Thoracic aorta (tissue), 2 donors: Measurements from ENCODE around the gene SOX8. TPM values are rescaled to one million over a fixed set of nuclear protein-coding genes. Genes with fewer than 3 reads are reported as not detected.

Experiments used
- ATAC-seq: fragments of 150-250 bp; one replicate; pipeline ENCODE4 v1.8.0; 2017; ENCODE audit warnings: low read depth; ENCODE audit not compliant: insufficient number of reproducible peaks, low FRiP score
- DNase-seq: peaks from one replicate; pipeline ENCODE4 v3.0.0-alpha.2; 2020; ENCODE audit warnings: low spot score
- H3K27ac ChIP-seq, 2 donors: fragments of 200-600 bp; sonication (generic); 1 replicate in 1 of 2; 2 replicates in 1 of 2; pipeline ENCODE4 v1.5.1; 2016; ENCODE audit warnings: mild to moderate bottlenecking in 2 of 2, moderate library complexity in 2 of 2
- H3K27me3 ChIP-seq: fragments of 200-600 bp; sonication (generic); replicated peaks from 2 replicates; pipeline ENCODE4 v1.6.0; 2016; ENCODE audit warnings: mild to moderate bottlenecking; ENCODE audit not compliant: insufficient read depth
- H3K36me3 ChIP-seq: fragments of 200-600 bp; sonication (generic); one replicate; pipeline ENCODE4 v1.5.1; 2016
- H3K4me1 ChIP-seq, 2 donors: fragments of 200-600 bp; sonication (generic); 1 replicate in 1 of 2; 2 replicates in 1 of 2; pipeline versions ENCODE4 v1.5.1 to v1.6.0; 2016; ENCODE audit warnings: low read depth in 2 of 2, mild to moderate bottlenecking in 1 of 2; ENCODE audit not compliant: control insufficient read depth in 1 of 2
- H3K4me3 ChIP-seq: fragments of 200-600 bp; sonication (generic); 2 replicates; pipeline ENCODE4 v1.5.1; 2016; ENCODE audit warnings: mild to moderate bottlenecking
- H3K9me3 ChIP-seq: fragments of 200-600 bp; sonication (generic); 2 replicates; pipeline ENCODE4 v1.5.1; 2016
- total RNA-seq, 2 donors: library from RNA; depleted of rRNA; stranded (reverse); fragments of >200 nt; gene quantifications; one replicate each; pipeline versions ENCODE4 v1.1.0 to v1.2.3, GENCODE V29; 2016
- TF ChIP-seq, protein P1 (sequence below): fragments of 200-600 bp; sonication (generic); IDR thresholded peaks from one replicate; pipeline ENCODE4 v1.5.1; 2019; ENCODE audit warnings: antibody characterized with exemption

SOX8 gene
- total RNA-seq, 2 donors from 2014 or later, result 5.7 to 10.1 TPM

DNA sequence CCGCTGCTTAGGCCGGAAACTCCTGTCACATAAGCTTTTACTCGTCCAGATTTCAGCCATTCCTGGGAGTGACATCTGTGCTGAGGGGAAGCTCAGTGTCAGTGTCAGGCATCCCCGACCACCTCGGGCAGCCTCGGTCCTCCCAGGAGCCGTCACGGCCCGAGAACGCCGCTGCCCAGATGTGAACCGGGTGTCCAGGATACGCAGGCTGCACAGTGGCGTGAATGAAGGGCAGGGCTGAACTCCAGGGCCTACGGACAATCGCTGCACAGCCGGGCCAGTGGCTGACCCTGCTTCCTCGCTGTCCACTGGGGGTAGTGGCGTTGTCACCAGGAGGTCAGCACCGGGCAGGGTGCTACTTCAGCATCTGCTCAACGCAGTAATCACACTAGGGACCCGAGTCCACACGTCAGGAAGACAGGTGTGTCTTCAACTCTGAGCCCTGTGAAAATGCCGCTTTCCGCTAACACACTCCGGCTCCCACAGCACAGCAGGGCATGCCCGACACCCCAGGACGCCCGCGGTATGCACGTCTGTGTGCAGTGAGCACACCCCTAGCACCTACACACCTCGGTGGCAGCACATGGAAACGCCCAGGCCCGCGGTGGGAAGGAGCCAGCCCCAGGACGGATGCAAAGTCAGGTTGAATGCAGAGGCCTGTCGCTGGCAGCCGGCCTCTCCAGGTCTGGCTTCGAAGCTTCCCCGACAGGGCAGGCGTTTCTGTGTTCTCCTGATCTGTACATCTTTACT is 13.8 kb upstream of the SOX8 start:
- no peak for DNase-seq
- Histone ChIP-seq H3K27me3 (no peaks in the 10 kb centered on the region), H3K4me3 (no peak overlapping the region), H3K9me3 (no peaks in the 10 kb centered on the region), H3K36me3 (peaks cover 3% of the 10 kb centered on the region), H3K27ac (no peak overlapping the region), H3K4me1 (peaks cover 11 to 19% of the 10 kb centered on the region in 2 donors)
- no peak for ATAC-seq
- TF ChIP-seq, protein P1, sequence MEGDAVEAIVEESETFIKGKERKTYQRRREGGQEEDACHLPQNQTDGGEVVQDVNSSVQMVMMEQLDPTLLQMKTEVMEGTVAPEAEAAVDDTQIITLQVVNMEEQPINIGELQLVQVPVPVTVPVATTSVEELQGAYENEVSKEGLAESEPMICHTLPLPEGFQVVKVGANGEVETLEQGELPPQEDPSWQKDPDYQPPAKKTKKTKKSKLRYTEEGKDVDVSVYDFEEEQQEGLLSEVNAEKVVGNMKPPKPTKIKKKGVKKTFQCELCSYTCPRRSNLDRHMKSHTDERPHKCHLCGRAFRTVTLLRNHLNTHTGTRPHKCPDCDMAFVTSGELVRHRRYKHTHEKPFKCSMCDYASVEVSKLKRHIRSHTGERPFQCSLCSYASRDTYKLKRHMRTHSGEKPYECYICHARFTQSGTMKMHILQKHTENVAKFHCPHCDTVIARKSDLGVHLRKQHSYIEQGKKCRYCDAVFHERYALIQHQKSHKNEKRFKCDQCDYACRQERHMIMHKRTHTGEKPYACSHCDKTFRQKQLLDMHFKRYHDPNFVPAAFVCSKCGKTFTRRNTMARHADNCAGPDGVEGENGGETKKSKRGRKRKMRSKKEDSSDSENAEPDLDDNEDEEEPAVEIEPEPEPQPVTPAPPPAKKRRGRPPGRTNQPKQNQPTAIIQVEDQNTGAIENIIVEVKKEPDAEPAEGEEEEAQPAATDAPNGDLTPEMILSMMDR, result no peak

DNA sequence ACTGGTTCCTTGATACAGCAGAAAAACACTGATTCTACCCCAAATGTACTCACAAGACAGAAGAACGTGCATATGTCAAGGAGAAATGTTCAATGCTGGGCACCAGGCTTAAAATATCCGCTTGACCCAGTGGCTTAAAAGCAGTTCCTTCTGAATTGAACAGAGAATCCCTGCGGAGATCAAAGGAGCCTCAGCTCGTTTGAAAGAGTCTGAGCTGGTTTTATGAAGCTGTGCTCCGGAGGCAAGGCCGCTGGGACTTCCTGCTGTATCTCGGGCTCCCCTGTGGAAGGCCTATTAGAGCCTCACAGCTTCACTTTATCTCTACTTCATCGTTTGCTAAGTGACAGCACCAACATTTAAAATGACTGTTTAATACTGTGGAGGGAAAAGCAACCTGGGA is 12.9 kb upstream of the SOX8 start:
- ATAC-seq (no peak), DNase-seq (no peak)
- no peak overlapping the region for H3K4me3 ChIP-seq
- H3K36me3 ChIP-seq, result peaks cover 3% of the 10 kb centered on the region
- H3K27me3 ChIP-seq, result no peaks in the 10 kb centered on the region
- peaks cover 11 to 19% of the 10 kb centered on the region in 2 donors for H3K4me1 ChIP-seq
- no peaks in the 10 kb centered on the region for H3K9me3 ChIP-seq
- TF ChIP-seq, protein P1, result no peak
- no peak overlapping the region for H3K27ac ChIP-seq

DNA sequence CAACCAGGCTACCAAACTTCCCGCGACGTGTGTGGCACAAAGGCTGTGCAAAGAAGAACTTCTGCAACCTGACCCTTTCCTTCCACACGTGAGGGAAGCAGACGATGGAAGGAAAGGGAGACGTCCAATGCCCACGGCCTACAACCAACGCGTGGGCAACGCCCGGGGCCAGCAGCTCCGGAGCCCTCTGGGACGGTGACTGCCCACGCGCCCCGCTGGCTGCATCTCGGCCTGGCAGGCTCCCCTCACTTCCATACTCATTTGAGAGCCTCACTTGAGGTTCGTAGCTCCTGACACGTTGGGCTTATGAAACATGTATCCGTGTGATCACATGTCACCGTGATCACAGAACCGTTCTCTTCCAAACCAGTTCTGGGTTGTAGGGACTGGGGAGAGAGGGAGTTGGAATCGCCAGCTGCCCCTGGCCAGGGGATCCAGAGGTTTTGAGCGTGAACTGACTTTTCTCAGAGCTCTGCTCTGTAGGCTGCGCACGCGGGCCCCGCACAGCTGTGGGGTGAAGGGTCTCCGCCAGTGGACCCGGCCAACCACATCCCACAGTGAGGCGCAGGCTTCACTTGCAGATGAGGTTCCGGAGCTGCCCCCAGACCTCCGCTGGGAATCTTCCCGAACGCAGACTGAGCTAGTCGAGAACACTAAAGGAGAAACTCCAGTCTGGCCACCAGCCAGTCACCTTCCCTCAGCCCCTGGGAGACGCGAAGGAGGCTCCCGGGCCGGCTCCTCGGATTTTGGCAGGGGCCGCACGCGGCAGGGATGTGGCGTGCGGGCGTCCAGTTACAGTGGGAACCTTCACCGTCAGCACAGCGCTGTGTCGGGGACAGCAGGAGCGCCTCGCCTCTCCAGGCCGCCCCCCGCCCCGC is 11.8 kb upstream of the SOX8 start:
- no peak for ATAC-seq
- H3K27me3 ChIP-seq, result no peaks in the 10 kb centered on the region
- peaks cover 3% of the 10 kb centered on the region for H3K36me3 ChIP-seq
- H3K27ac ChIP-seq, result peak overlapping the region; percentile 56 to 70
- TF ChIP-seq, protein P1, result no peak
- H3K9me3 ChIP-seq, result no peaks in the 10 kb centered on the region
- H3K4me1 ChIP-seq, result peaks cover 10 to 11% of the 10 kb centered on the region in 2 donors
- no peak for DNase-seq
- peak overlapping the region; percentile 86 for H3K4me3 ChIP-seq

DNA sequence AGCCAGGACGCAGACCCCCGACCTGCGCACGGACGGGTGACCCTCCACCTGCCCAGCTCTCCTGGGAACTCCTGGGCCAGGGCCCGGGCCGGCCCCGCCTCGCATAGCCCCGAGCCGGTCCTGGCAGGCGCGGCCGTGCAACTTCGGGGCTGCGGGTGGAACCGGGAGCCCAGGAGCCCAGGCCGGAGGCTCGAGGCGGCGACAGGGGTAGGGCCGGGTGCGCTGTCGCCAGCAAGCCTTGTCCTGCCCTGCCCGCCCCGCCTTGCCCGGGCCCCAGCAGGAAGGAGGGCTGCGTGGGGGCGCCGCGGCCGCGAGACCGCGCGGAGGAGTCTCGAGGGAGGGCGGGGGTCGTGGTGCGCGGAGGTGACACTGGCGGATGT is 11.2 kb upstream of the SOX8 start:
- TF ChIP-seq, protein P1, result no peak
- Histone ChIP-seq H3K4me3 (peak overlapping the region; percentile 86), H3K27ac (peak overlapping the region; percentile 56 to 70), H3K9me3 (no peaks in the 10 kb centered on the region), H3K27me3 (no peaks in the 10 kb centered on the region), H3K4me1 (peaks cover 11 to 14% of the 10 kb centered on the region in 2 donors), H3K36me3 (peaks cover 3% of the 10 kb centered on the region)
- DNase-seq (no peak), ATAC-seq (peak; percentile 18)
